PC-9 (cell line): ENCODE measurements around the gene C22orf31. TPM values are rescaled to one million over a fixed set of nuclear protein-coding genes. Genes with fewer than 3 reads are reported as not detected.

ENCODE experiments used
- BruUV-seq: library from RNA; stranded (reverse); fragments of 400-500 nt; replicated peaks from 2 replicates; lab custom pipeline; 2021; lab: Mats Ljungman, UMichigan
- CTCF ChIA-PET: fragments of 300-600 bp; sonication (Branson Sonifier 250); formaldehyde crosslinking; loops from one replicate; lab custom pipeline; 2022; ENCODE audit warnings: antibody characterized with exemption; lab: Charles Lee
- POLR2A ChIA-PET: fragments of 300-600 bp; sonication (Branson Sonifier 250); formaldehyde crosslinking; loops from one replicate; lab custom pipeline; 2022; ENCODE audit warnings: antibody characterized with exemption; ENCODE audit not compliant: unreplicated experiment; lab: Charles Lee
- DNase-seq, 2 experiments: peaks; one replicate each; pipeline versions ENCODE4 v3.0.0 to v3.0.0-alpha.2; 2015 to 2022; ENCODE audit warnings: mixed read lengths in 1 of 2
- H2AFZ ChIP-seq: fragments of 200-600 bp; sonication (generic); 2 replicates; pipeline ENCODE4 v1.8.1; 2017; ENCODE audit warnings: antibody characterized with exemption
- H3F3A ChIP-seq: fragments of 200-600 bp; sonication (generic); 2 replicates; pipeline ENCODE4 v1.8.1; 2017; ENCODE audit warnings: antibody characterized with exemption, mild to moderate bottlenecking, low read depth; ENCODE audit not compliant: insufficient read depth
- H3K27ac ChIP-seq: fragments of 200-600 bp; sonication (generic); 2 replicates; pipeline ENCODE4 v1.6.1; 2016; ENCODE audit warnings: mixed run types
- H3K27me3 ChIP-seq: fragments of 200-600 bp; sonication (generic); 2 replicates; pipeline ENCODE4 v1.6.1; 2016; ENCODE audit warnings: low read depth, mixed run types; ENCODE audit not compliant: insufficient read depth
- H3K36me3 ChIP-seq: fragments of 200-600 bp; sonication (generic); 2 replicates; pipeline ENCODE4 v1.6.1; 2016; ENCODE audit warnings: low read depth, mixed run types
- H3K4me1 ChIP-seq: fragments of 200-600 bp; sonication (generic); replicated peaks from 2 replicates; pipeline ENCODE4 v1.6.1; 2016; ENCODE audit warnings: mixed run types; ENCODE audit not compliant: insufficient read depth
- H3K4me2 ChIP-seq: fragments of 200-600 bp; sonication (generic); 2 replicates; pipeline ENCODE4 v1.6.1; 2017; ENCODE audit warnings: mixed run types
- H3K4me3 ChIP-seq: fragments of 200-600 bp; sonication (generic); 2 replicates; pipeline ENCODE4 v1.6.1; 2016; ENCODE audit warnings: mixed run types
- H3K79me2 ChIP-seq: fragments of 200-600 bp; sonication (generic); 2 replicates; pipeline ENCODE4 v1.6.1; 2017; ENCODE audit warnings: low read depth, mixed run types
- H3K9me2 ChIP-seq: fragments of 200-600 bp; sonication (generic); 2 replicates; pipeline ENCODE4 v1.8.1; 2017; ENCODE audit warnings: mild to moderate bottlenecking; ENCODE audit not compliant: insufficient read depth
- H3K9me3 ChIP-seq: fragments of 200-600 bp; sonication (generic); 2 replicates; pipeline ENCODE4 v1.8.1; 2016; ENCODE audit warnings: low read depth; ENCODE audit not compliant: insufficient read depth
- H4K20me1 ChIP-seq: fragments of 200-600 bp; sonication (generic); 2 replicates; pipeline ENCODE4 v1.8.1; 2017; ENCODE audit not compliant: insufficient read depth
- CTCF ChIP-seq: fragments of 200-600 bp; sonication (generic); conservative IDR thresholded peaks from 2 replicates; pipeline ENCODE4 v1.6.1; 2017; ENCODE audit warnings: mixed run types, antibody characterized with exemption, mild to moderate bottlenecking, moderate library complexity
- EZH2 ChIP-seq: fragments of 200-600 bp; sonication (generic); IDR thresholded peaks from 2 replicates; pipeline ENCODE4 v1.8.0; 2017; ENCODE audit warnings: antibody characterized with exemption, low read depth
- intact Hi-C: fragments of 100-400 bp; cut with micrococcal nuclease; formaldehyde crosslinking; loops from one replicate; pipeline ENCODE4 v1.10.0; 2022; ENCODE audit not compliant: unreplicated experiment
- total RNA-seq: library from RNA; stranded (reverse); gene quantifications from 2 replicates; pipeline ENCODE4 v1.2.3, GENCODE V29; 2021

The C22orf31 gene
- total RNA-seq, 1 experiment from 2014 or later = not detected

GRCh38 chr22:29096736-29097669, 35.4 kb upstream of the C22orf31 start:
- intact Hi-C loops = no loop called here
- CTCF ChIA-PET = no interaction called here
- POLR2A ChIA-PET = interaction anchor here (0.6 kb wide), 1 partner anchor 1144 kb away, joined by 4 read pairs; no protein-coding TSS in a partner anchor

GRCh38 chr22:29095459-29095858, 33.8 kb upstream of the C22orf31 start:
- H3K9me3 ChIP-seq = no peaks in the 10 kb centered on the region
- DNase-seq = no peak
- no peaks in the 10 kb centered on the region for H3K27me3 ChIP-seq
- H4K20me1 ChIP-seq = no peaks in the 10 kb centered on the region
- no peaks in the 10 kb centered on the region for H3K9me2 ChIP-seq
- H3K4me3 ChIP-seq = no peak overlapping the region
- peaks cover 10% of the 10 kb centered on the region; the same call in 1 of the 2 replicates for H3K4me1 ChIP-seq
- no peak overlapping the region for H2AFZ ChIP-seq
- no peaks in the 10 kb centered on the region for H3K36me3 ChIP-seq
- no peak overlapping the region for H3K4me2 ChIP-seq
- TF ChIP-seq EZH2 = no peak
- TF ChIP-seq CTCF = no peak
- ChIA-PET CTCF (no interaction called here), POLR2A (no interaction called here)
- no TSS peak for BruUV-seq
- H3K27ac ChIP-seq = no peak overlapping the region
- H3K79me2 ChIP-seq = no peaks in the 10 kb centered on the region
- intact Hi-C loops = no loop called here
- no peaks in the 10 kb centered on the region for H3F3A ChIP-seq

More at GRCh38 chr22:29096736-29097669, 35.4 kb upstream of the C22orf31 start:
- no peaks in the 10 kb centered on the region for H3K9me3 ChIP-seq
- no peak overlapping the region for H3K4me2 ChIP-seq
- no peaks in the 10 kb centered on the region for H3F3A ChIP-seq
- no peak overlapping the region for H2AFZ ChIP-seq
- no peak overlapping the region for H3K27ac ChIP-seq
- no peak for DNase-seq
- H3K27me3 ChIP-seq = no peaks in the 10 kb centered on the region
- no peaks in the 10 kb centered on the region for H3K9me2 ChIP-seq
- no peaks in the 10 kb centered on the region for H3K79me2 ChIP-seq
- H3K4me3 ChIP-seq = no peak overlapping the region
- no peaks in the 10 kb centered on the region for H3K36me3 ChIP-seq
- no TSS peak for BruUV-seq
- TF ChIP-seq CTCF (no peak), EZH2 (no peak)
- H3K4me1 ChIP-seq = peaks cover 10% of the 10 kb centered on the region; the same call in 1 of the 2 replicates
- H4K20me1 ChIP-seq = no peaks in the 10 kb centered on the region

GRCh38 chr22:29093501-29094300, 32.1 kb upstream of the C22orf31 start:
- Histone ChIP-seq H3K79me2 (no peaks in the 10 kb centered on the region), H3K27me3 (no peaks in the 10 kb centered on the region), H4K20me1 (no peaks in the 10 kb centered on the region), H3K4me2 (no peak overlapping the region), H3K4me1 (peaks cover 10% of the 10 kb centered on the region; the same call in 1 of the 2 replicates), H3K4me3 (no peak overlapping the region), H3K27ac (no peak overlapping the region), H3F3A (no peaks in the 10 kb centered on the region), H3K9me3 (no peaks in the 10 kb centered on the region), H3K36me3 (no peaks in the 10 kb centered on the region), H2AFZ (no peak overlapping the region), H3K9me2 (no peaks in the 10 kb centered on the region)
- DNase-seq = no peak
- intact Hi-C loops = no loop called here
- ChIA-PET POLR2A (interaction anchor here (0.7 kb wide), 1 partner anchor 733 kb away, joined by 11 read pairs; no protein-coding TSS in a partner anchor), CTCF (no interaction called here)
- no TSS peak for BruUV-seq
- no peak for TF ChIP-seq EZH2
- no peak for TF ChIP-seq CTCF
